B cell (primary cell): ENCODE results near the gene EXT2. TPM values are rescaled to one million over a fixed set of nuclear protein-coding genes. Genes with fewer than 3 reads are reported as not detected.

Experiments used
- ATAC-seq: fragments of 200-7000 bp; cut with Tn5 transposase; one replicate; pipeline ENCODE4 v1.10.0; 2021; ENCODE audit warnings: low read depth, mild to moderate bottlenecking, moderate number of reproducible peaks, moderate library complexity
- CTCF ChIA-PET: fragments of 350-600 bp; sonication (Branson Sonifier 250); formaldehyde crosslinking; loops from one replicate; lab custom pipeline; 2021; ENCODE audit warnings: antibody characterized with exemption, inconsistent platforms; lab: Charles Lee
- POLR2A ChIA-PET: fragments of 350-600 bp; sonication (Branson Sonifier 250); formaldehyde crosslinking; loops from one replicate; lab custom pipeline; 2021; ENCODE audit warnings: antibody characterized with exemption; lab: Charles Lee
- DNase-seq: peaks from one replicate; pipeline ENCODE4 v3.0.0; 2013
- H2AFZ ChIP-seq: 2 replicates; pipeline ENCODE4 v1.6.1; 2012; ENCODE audit warnings: mild to moderate bottlenecking, low read depth, low read length; ENCODE audit not compliant: insufficient read depth, poor library complexity, severe bottlenecking
- H3K27ac ChIP-seq, 2 donors: 1 replicate in 1 of 2; 2 replicates in 1 of 2; pipeline ENCODE4 v1.5.1; 2012 to 2013; ENCODE audit warnings: low read length in 2 of 2, mild to moderate bottlenecking in 2 of 2, moderate library complexity in 1 of 2
- H3K27me3 ChIP-seq, 4 experiments: fragments of 200-600 bp in 1 of 4; sonication (generic) in 1 of 4; replicated peaks in 1 of 4; 1 replicate in 2 of 4; 2 replicates in 2 of 4; pipeline versions ENCODE4 v1.6.1 to v1.7.0; 2013 to 2016; ENCODE audit warnings: low read length in 3 of 4, mild to moderate bottlenecking in 2 of 4, mixed read lengths in 1 of 4, moderate library complexity in 1 of 4; ENCODE audit not compliant: insufficient read depth in 4 of 4, control insufficient read depth in 3 of 4; ENCODE audit errors: control extremely low read depth in 1 of 4
- H3K36me3 ChIP-seq, 2 experiments: replicated peaks in 1 of 2; 1 replicate in 1 of 2; 2 replicates in 1 of 2; pipeline versions ENCODE4 v1.6.1 to v1.7.1; 2013; ENCODE audit warnings: low read length in 1 of 2; ENCODE audit not compliant: insufficient read depth in 2 of 2, control insufficient read depth in 1 of 2; ENCODE audit errors: control extremely low read depth in 1 of 2, extremely low read depth in 1 of 2
- H3K4me1 ChIP-seq, 2 donors: fragments of 200-600 bp in 1 of 2; sonication (generic) in 1 of 2; 1 replicate in 1 of 2; 2 replicates in 1 of 2; pipeline versions ENCODE4 v1.5.1 to v1.6.1; 2013 to 2017; ENCODE audit warnings: low read length in 2 of 2; ENCODE audit not compliant: control insufficient read depth in 2 of 2, insufficient read depth in 2 of 2
- H3K4me2 ChIP-seq: replicated peaks from 2 replicates; pipeline ENCODE3; 2012; ENCODE audit warnings: mild to moderate bottlenecking, low read depth, low read length; ENCODE audit not compliant: poor library complexity, severe bottlenecking
- H3K4me3 ChIP-seq, 5 experiments: fragments of 200-600 bp in 1 of 5; sonication (generic) in 1 of 5; 1 replicate in 3 of 5; 2 replicates in 2 of 5; pipeline versions ENCODE4 v1.5.1 to v1.7.0; 2011 to 2016; ENCODE audit warnings: low read length in 4 of 5, mild to moderate bottlenecking in 4 of 5, low read depth in 2 of 5, control low read depth in 1 of 5, moderate library complexity in 1 of 5; ENCODE audit not compliant: insufficient read depth in 1 of 5; ENCODE audit errors: control extremely low read depth in 1 of 5, extremely low read depth in 1 of 5
- H3K79me2 ChIP-seq: fragments of 200-600 bp; sonication (generic); one replicate; pipeline ENCODE4 v1.6.0; 2016; ENCODE audit warnings: low read length; ENCODE audit not compliant: control insufficient read depth, insufficient read depth
- H3K9ac ChIP-seq: fragments of 200-600 bp; sonication (generic); 2 replicates; pipeline ENCODE4 v1.6.1; 2017; ENCODE audit warnings: mild to moderate bottlenecking, low read length, moderate library complexity
- H3K9me3 ChIP-seq, 3 donors: one replicate each; pipeline versions ENCODE4 v1.6.1 to v1.7.1; 2013; ENCODE audit warnings: low read length in 2 of 3; ENCODE audit not compliant: control insufficient read depth in 2 of 3, insufficient read depth in 1 of 3; ENCODE audit errors: control extremely low read depth in 1 of 3
- H4K20me1 ChIP-seq: 2 replicates; pipeline ENCODE4 v1.6.0; 2012; ENCODE audit warnings: mild to moderate bottlenecking, low read length; ENCODE audit not compliant: insufficient read depth, control insufficient read depth, poor library complexity, severe bottlenecking
- H3K27ac Mint-ChIP-seq: one replicate; pipeline ENCODE4 v1.8.0; 2021; ENCODE audit warnings: mixed read lengths
- H3K27me3 Mint-ChIP-seq: one replicate; pipeline ENCODE4 v1.8.0; 2021; ENCODE audit warnings: mixed read lengths
- H3K4me1 Mint-ChIP-seq: one replicate; pipeline ENCODE4 v1.8.0; 2021; ENCODE audit warnings: mixed read lengths
- H3K4me3 Mint-ChIP-seq: one replicate; pipeline ENCODE4 v1.8.0; 2021; ENCODE audit warnings: mixed read lengths
- H3K9me3 Mint-ChIP-seq: one replicate; pipeline ENCODE4 v1.8.0; 2022; ENCODE audit warnings: mixed read lengths; ENCODE audit not compliant: insufficient read depth
- CTCF ChIP-seq: fragments of 200-600 bp; IDR thresholded peaks from one replicate; pipeline ENCODE4 v1.8.0; 2022; ENCODE audit warnings: antibody characterized with exemption, mild to moderate bottlenecking
- EZH2 ChIP-seq: IDR thresholded peaks from 2 replicates; pipeline ENCODE4 v1.6.1; 2012; ENCODE audit warnings: borderline replicate concordance, low read depth, mild to moderate bottlenecking, moderate library complexity, low read length; ENCODE audit not compliant: insufficient read depth, poor library complexity, severe bottlenecking
- WGBS: methylation state at CpG from one replicate; pipeline ENCODE4 v1.1.5; 2013; ENCODE audit warnings: missing lambda C conversion rate; ENCODE audit not compliant: insufficient coverage; 5-methylcytosine and 5-hydroxymethylcytosine counted together
- intact Hi-C: fragments of 100-400 bp; cut with micrococcal nuclease; formaldehyde crosslinking; loops from one replicate; pipeline ENCODE4 v1.10.0; 2022
- polyA plus RNA-seq: library from polyadenylated mRNA; depleted of rRNA; stranded (reverse); fragments of >200 nt; gene quantifications from 2 replicates; pipeline ENCODE4 v1.2.3, GENCODE V29; 2012
- total RNA-seq, 2 donors: library from RNA; stranded (reverse); fragments of 120-200 nt in 1 of 2; gene quantifications; 1 replicate in 1 of 2; 2 replicates in 1 of 2; pipeline versions ENCODE4 v1.2.3 to v1.2.4, GENCODE V29; 2013 to 2022

Gene EXT2
- total and polyA plus RNA-seq, 2 donors (not counting 1 experiment from before 2014, with no cell fraction given), result 11.0 to 27.8 TPM

DNA sequence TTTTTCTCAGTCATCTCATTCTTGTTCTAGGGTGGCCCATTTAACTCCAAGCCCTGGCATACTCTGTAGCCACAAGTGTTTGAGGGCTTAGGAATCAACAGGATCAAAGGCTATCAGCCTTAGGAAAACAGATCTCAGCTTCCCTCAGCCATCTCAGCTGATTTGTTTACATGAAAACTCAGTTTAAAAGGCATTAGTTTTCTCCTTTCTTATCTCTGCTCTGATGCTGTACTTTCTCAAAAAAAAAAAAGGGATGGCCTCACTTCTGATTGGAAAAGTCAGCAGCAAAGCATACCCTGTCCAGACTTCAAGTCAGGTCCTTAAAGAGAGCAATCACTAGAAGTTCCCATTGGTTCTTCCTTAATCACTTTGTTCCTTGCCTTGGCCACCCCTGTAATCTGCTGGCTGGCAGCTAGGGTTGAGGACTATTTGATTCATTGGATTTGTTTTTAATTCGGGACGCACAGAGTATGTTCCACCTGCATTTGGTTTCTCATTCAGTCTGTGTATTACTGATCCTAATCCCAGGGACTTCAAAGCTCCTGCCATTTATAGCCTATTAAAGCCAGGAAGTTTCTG is 102.8 kb downstream of the EXT2 start:
- ATAC-seq (no peak), DNase-seq (no peak)
- H3K9me3 Mint-ChIP-seq, result no peaks in the 10 kb centered on the region
- no peaks in the 10 kb centered on the region for H3K4me1 Mint-ChIP-seq
- no peak overlapping the region for H3K27ac Mint-ChIP-seq
- no peaks in the 10 kb centered on the region for H3K27me3 Mint-ChIP-seq
- H2AFZ ChIP-seq, result no peak overlapping the region
- no peaks in the 10 kb centered on the region for H3K9me3 ChIP-seq
- no peak overlapping the region for H3K9ac ChIP-seq
- ChIA-PET POLR2A (no interaction called here), CTCF (no interaction called here)
- intact Hi-C loops, result no loop called here
- no peak overlapping the region for H3K4me3 ChIP-seq
- H3K36me3 ChIP-seq, result peaks cover 0 to 10% of the 10 kb centered on the region in 2 experiments
- no peaks in the 10 kb centered on the region for H3K27me3 ChIP-seq
- H4K20me1 ChIP-seq, result no peaks in the 10 kb centered on the region
- 100% methylated on average over 2 of the region's 2 CpGs for WGBS
- no peak for TF ChIP-seq EZH2
- TF ChIP-seq CTCF, result no peak
- H3K27ac ChIP-seq, result no peak overlapping the region
- H3K4me3 Mint-ChIP-seq, result no peak overlapping the region
- H3K4me1 ChIP-seq, result no peaks in the 10 kb centered on the region
- H3K79me2 ChIP-seq, result no peaks in the 10 kb centered on the region
- no peak overlapping the region for H3K4me2 ChIP-seq

GRCh38 chr11:44199298-44199697 is 103.8 kb downstream of the EXT2 start:
- Mint-ChIP-seq H3K27ac (no peak overlapping the region), H3K4me3 (no peak overlapping the region), H3K9me3 (no peaks in the 10 kb centered on the region), H3K27me3 (no peaks in the 10 kb centered on the region), H3K4me1 (no peaks in the 10 kb centered on the region)
- 100% methylated on average over 1 of the region's 1 CpG for WGBS
- H3K4me3 ChIP-seq, result no peak overlapping the region
- H3K27me3 ChIP-seq, result no peaks in the 10 kb centered on the region
- no peaks in the 10 kb centered on the region for H3K4me1 ChIP-seq
- no peaks in the 10 kb centered on the region for H4K20me1 ChIP-seq
- no peak for DNase-seq
- intact Hi-C loops, result no loop called here
- no peak overlapping the region for H3K27ac ChIP-seq
- no peak for ATAC-seq
- TF ChIP-seq CTCF (no peak), EZH2 (no peak)
- H2AFZ ChIP-seq, result no peak overlapping the region
- peaks cover 0 to 10% of the 10 kb centered on the region in 2 experiments for H3K36me3 ChIP-seq
- CTCF ChIA-PET, result no interaction called here
- POLR2A ChIA-PET, result no interaction called here
- no peaks in the 10 kb centered on the region for H3K9me3 ChIP-seq
- H3K9ac ChIP-seq, result no peak overlapping the region
- H3K4me2 ChIP-seq, result no peak overlapping the region
- H3K79me2 ChIP-seq, result no peaks in the 10 kb centered on the region
